ENCODE results near the gene TBC1D7. TPM values are rescaled to one million over a fixed set of nuclear protein-coding genes. Genes with fewer than 3 reads are reported as not detected.

Gene TBC1D7
- total RNA-seq, 6 donors from 2014 or later: 8.1 to 32.5 (median 14.3) TPM

- DNase-seq (no peak), ATAC-seq (ENCODE audit: low FRiP score in 2 of 2) (no peak)
- Histone ChIP-seq H3K27me3 (no peaks in the 10 kb centered on the region), H3K9me3 (no peaks in the 10 kb centered on the region), H3K4me3 (no peak overlapping the region), H3K36me3 (peaks cover 15 to 51% (median 34%) of the 10 kb centered on the region in 4 donors), H3K27ac (peak overlapping the region in 1 of 4 donors; percentile 71), H3K4me1 (no peaks in the 10 kb centered on the region)
- WGBS, 2 donors: 53 to 61% methylated on average over 4 of the region's 4 CpGs
- TF ChIP-seq POLR2A (IDR thresholded peaks at IDR 0.05) (no peak), EP300 (IDR thresholded peaks at IDR 0.05) (no peak), POLR2AphosphoS5 (IDR thresholded peaks at IDR 0.05) (no peak), CTCF (IDR thresholded peaks at IDR 0.05) (no peak)
Observed at GRCh38 chr6:13280254-13280653, 48.1 kb downstream of the TBC1D7 start.

DNA sequence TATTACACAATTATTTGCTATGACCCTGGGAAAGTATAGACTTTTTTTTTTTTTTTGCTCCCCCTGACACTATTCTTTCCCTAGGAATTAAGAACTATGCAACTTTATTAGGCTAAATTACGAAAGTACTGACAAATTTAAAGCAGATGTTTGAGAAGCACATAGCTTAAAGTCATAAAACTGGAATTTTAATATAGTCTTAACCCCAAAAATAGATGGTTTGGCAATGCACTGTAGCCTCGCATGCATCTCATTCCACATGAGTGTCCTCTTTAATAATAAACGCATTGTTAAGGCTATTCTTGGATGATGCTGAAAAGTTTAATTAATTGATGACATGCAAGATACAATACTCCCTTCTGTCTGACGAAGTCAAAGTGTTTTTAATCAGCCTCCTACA lies 49.3 kb downstream of the TBC1D7 start:
- no peaks in the 10 kb centered on the region for H3K9me3 ChIP-seq
- H3K4me1 ChIP-seq: no peaks in the 10 kb centered on the region
- WGBS, 2 donors: 62 to 65% methylated on average over 4 of the region's 4 CpGs
- no peaks in the 10 kb centered on the region for H3K27me3 ChIP-seq
- H3K4me3 ChIP-seq: no peak overlapping the region
- peaks cover 11 to 50% (median 27%) of the 10 kb centered on the region in 4 donors for H3K36me3 ChIP-seq
- no peak for DNase-seq
- TF ChIP-seq POLR2AphosphoS5 (IDR thresholded peaks at IDR 0.05) (no peak), CTCF (IDR thresholded peaks at IDR 0.05) (no peak), EP300 (IDR thresholded peaks at IDR 0.05) (no peak), POLR2A (IDR thresholded peaks at IDR 0.05) (no peak)
- ATAC-seq (ENCODE audit: low FRiP score in 2 of 2): no peak
- H3K27ac ChIP-seq: no peak overlapping the region

- Histone ChIP-seq H3K4me3 (no peak overlapping the region), H3K4me1 (no peaks in the 10 kb centered on the region), H3K27me3 (no peaks in the 10 kb centered on the region), H3K36me3 (peaks cover 3 to 42% (median 23%) of the 10 kb centered on the region in 4 donors), H3K27ac (peak overlapping the region in 1 of 4 donors; percentile 30), H3K9me3 (no peaks in the 10 kb centered on the region)
- no peak for ATAC-seq (ENCODE audit: low FRiP score in 2 of 2)
- peak in 1 of 2 donors; percentile 42 for DNase-seq
- 55 to 76% methylated on average over 3 of the region's 3 CpGs for WGBS, 2 donors
- TF ChIP-seq EP300 (IDR thresholded peaks at IDR 0.05) (no peak), POLR2A (IDR thresholded peaks at IDR 0.05) (no peak), CTCF (IDR thresholded peaks at IDR 0.05) (no peak), POLR2AphosphoS5 (IDR thresholded peaks at IDR 0.05) (no peak)
Observed at GRCh38 chr6:13278164-13278563, 50.2 kb downstream of the TBC1D7 start.

- H3K27ac ChIP-seq: no peak overlapping the region
- 94 to 100% methylated on average over 2 of the region's 2 CpGs for WGBS, 2 donors
- DNase-seq (no peak), ATAC-seq (ENCODE audit: low FRiP score in 2 of 2) (no peak)
- H3K4me3 ChIP-seq: no peak overlapping the region
- H3K36me3 ChIP-seq: peaks cover 2 to 45% (median 23%) of the 10 kb centered on the region in 4 donors
- H3K9me3 ChIP-seq: no peaks in the 10 kb centered on the region
- no peaks in the 10 kb centered on the region for H3K4me1 ChIP-seq
- no peaks in the 10 kb centered on the region for H3K27me3 ChIP-seq
- no peak for TF ChIP-seq CTCF (IDR thresholded peaks at IDR 0.05)
- TF ChIP-seq POLR2A (IDR thresholded peaks at IDR 0.05): no peak
- TF ChIP-seq POLR2AphosphoS5 (IDR thresholded peaks at IDR 0.05): no peak
- no peak for TF ChIP-seq EP300 (IDR thresholded peaks at IDR 0.05)
Observed at GRCh38 chr6:13277231-13277630, 51.1 kb downstream of the TBC1D7 start.

DNA sequence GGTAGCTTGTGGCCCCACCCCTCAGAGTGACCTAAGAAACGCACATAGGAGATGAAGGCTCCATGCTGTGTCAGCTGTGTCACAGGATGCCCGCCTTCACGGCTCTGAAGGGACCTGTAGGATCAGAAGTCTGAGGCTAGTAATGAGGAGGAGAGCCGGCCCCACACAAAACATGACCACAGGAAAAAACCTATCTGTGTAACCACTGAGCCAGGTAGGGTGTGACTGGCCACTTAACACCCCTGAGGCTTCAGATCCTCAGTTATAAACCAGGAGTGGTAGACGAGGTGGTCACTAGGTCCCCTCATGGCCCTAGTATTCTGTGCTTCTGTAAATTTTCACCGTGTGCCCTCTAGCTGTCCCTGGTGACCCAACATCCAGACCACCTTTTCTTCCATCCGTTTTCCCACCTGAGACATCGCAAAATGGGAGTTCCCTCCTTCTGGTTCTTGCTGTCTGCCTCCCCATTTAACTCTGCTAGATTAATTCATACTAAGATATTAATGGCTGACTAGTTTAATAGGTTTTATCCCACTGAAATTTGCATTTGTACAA lies 52.8 kb downstream of the TBC1D7 start:
- 82 to 83% methylated on average over 8 of the region's 8 CpGs for WGBS, 2 donors
- no peak for ATAC-seq (ENCODE audit: low FRiP score in 2 of 2)
- Histone ChIP-seq H3K27me3 (no peaks in the 10 kb centered on the region), H3K36me3 (peaks cover 2 to 35% (median 19%) of the 10 kb centered on the region in 4 donors), H3K9me3 (no peaks in the 10 kb centered on the region), H3K4me1 (no peaks in the 10 kb centered on the region), H3K4me3 (peak overlapping the region in 1 of 4 donors; percentile 36), H3K27ac (peak overlapping the region in 2 of 4 donors; percentile 22 to 79)
- TF ChIP-seq POLR2AphosphoS5 (IDR thresholded peaks at IDR 0.05) (no peak), CTCF (IDR thresholded peaks at IDR 0.05) (no peak), POLR2A (IDR thresholded peaks at IDR 0.05) (no peak), EP300 (IDR thresholded peaks at IDR 0.05) (no peak)
- no peak for DNase-seq

Data from upper lobe of left lung (tissue), 6 donors.